ENCODE results near the gene DYSF.

- TF ChIP-seq CTCF (IDR thresholded peaks at IDR 0.05; ENCODE audit: low read depth, low read length, poor library complexity, severe bottlenecking) (no peak), EZH2phosphoT487 (IDR thresholded peaks at IDR 0.05; ENCODE audit: borderline replicate concordance, low read length) (no peak)
Observed at GRCh38 chr2:71453404-71454220, at the start of gene DYSF.
